NCI-H1694 treated with DMSO at 0.1 percent for 48 hours (cell line): ENCODE data around the gene SUPT7L.
"Not testable (repeated sequence)": the region's sequence is repeated elsewhere in the genome, so short reads cannot be mapped to it uniquely, and the experiment has no call there.

Experiments used
- DNase-seq: peaks from one replicate; lab custom pipeline; 2025; lab: John Stamatoyannopoulos, UW

SUPT7L gene

GRCh38 chr2:27685006-27685405 lies 21.6 kb upstream of the SUPT7L start:
- DNase-seq = not testable (repeated sequence)

- peak; percentile 94 for DNase-seq
Measured at GRCh38 chr2:27683390-27684071, 20.1 kb upstream of the SUPT7L start.

- DNase-seq = not testable (repeated sequence)
Measured at GRCh38 chr2:27682334-27682771, 18.9 kb upstream of the SUPT7L start.

GRCh38 chr2:27681841-27682240 lies 18.4 kb upstream of the SUPT7L start:
- no peak for DNase-seq

- no peak for DNase-seq
Measured at GRCh38 chr2:27680571-27680970, 17.2 kb upstream of the SUPT7L start.

GRCh38 chr2:27672723-27673486 lies 9.5 kb upstream of the SUPT7L start:
- no peak for DNase-seq

GRCh38 chr2:27671235-27671634 lies 7.8 kb upstream of the SUPT7L start:
- no peak for DNase-seq

GRCh38 chr2:27667446-27667845 lies 4.0 kb upstream of the SUPT7L start:
- DNase-seq = no peak

- no peak for DNase-seq
Measured at GRCh38 chr2:27664622-27665363, 1.4 kb upstream of the SUPT7L start.

- no peak for DNase-seq
Measured at GRCh38 chr2:27664154-27664574, 750 bp upstream of the SUPT7L start.

GRCh38 chr2:27661371-27661770 lies 2.0 kb downstream of the SUPT7L start:
- DNase-seq = no peak

- DNase-seq = no peak
Measured at GRCh38 chr2:27655155-27655951, 8.1 kb downstream of the SUPT7L start.

GRCh38 chr2:27653397-27653796 lies 10.0 kb downstream of the SUPT7L start:
- no peak for DNase-seq

- DNase-seq = no peak
Measured at GRCh38 chr2:27652790-27653189, 10.6 kb downstream of the SUPT7L start.

GRCh38 chr2:27652341-27652740 lies 11.1 kb downstream of the SUPT7L start:
- DNase-seq = no peak

- no peak for DNase-seq
Measured at GRCh38 chr2:27651056-27651455, 12.4 kb downstream of the SUPT7L start.

- DNase-seq = no peak
Measured at GRCh38 chr2:27647737-27648136, 15.7 kb downstream of the SUPT7L start.

GRCh38 chr2:27647289-27647688 lies 16.1 kb downstream of the SUPT7L start:
- no peak for DNase-seq

GRCh38 chr2:27645197-27645596 lies 18.2 kb downstream of the SUPT7L start:
- DNase-seq = no peak

- DNase-seq = no peak
Measured at GRCh38 chr2:27640722-27641245, 22.6 kb downstream of the SUPT7L start.

GRCh38 chr2:27638709-27639108 lies 24.7 kb downstream of the SUPT7L start:
- DNase-seq = no peak
